ENCODE measurements around the gene RNU1-1.
"Not testable (repeated sequence)": the region's sequence is repeated elsewhere in the genome, so short reads cannot be mapped to it uniquely, and the experiment has no call there.

Gene RNU1-1

GRCh38 chr1:16514107-16515055, at the start of gene RNU1-1:
Gene RNU1-1, minus strand, starts transcription at chr1:16514285.
- peak; percentile 98 for FAIRE-seq

GRCh38 chr1:16561035-16561434, 47.0 kb upstream of the RNU1-1 start:
- not testable (repeated sequence) for FAIRE-seq

GRCh38 chr1:16560498-16560897, 46.4 kb upstream of the RNU1-1 start:
- not testable (repeated sequence) for FAIRE-seq

- not testable (repeated sequence) for FAIRE-seq
Measured at GRCh38 chr1:16559688-16560087, 45.6 kb upstream of the RNU1-1 start.

- FAIRE-seq: not testable (repeated sequence)
Measured at GRCh38 chr1:16557034-16557433, 42.9 kb upstream of the RNU1-1 start.

GRCh38 chr1:16553244-16553643, 39.2 kb upstream of the RNU1-1 start:
- not testable (repeated sequence) for FAIRE-seq

- not testable (repeated sequence) for FAIRE-seq
Measured at GRCh38 chr1:16550212-16550918, 36.3 kb upstream of the RNU1-1 start.

GRCh38 chr1:16549545-16549944, 35.5 kb upstream of the RNU1-1 start:
- FAIRE-seq: not testable (repeated sequence)

GRCh38 chr1:16547502-16548241, 33.6 kb upstream of the RNU1-1 start:
- FAIRE-seq: not testable (repeated sequence)

- not testable (repeated sequence) for FAIRE-seq
Measured at GRCh38 chr1:16545682-16546095, 31.6 kb upstream of the RNU1-1 start.

- not testable (repeated sequence) for FAIRE-seq
Measured at GRCh38 chr1:16540421-16540893, 26.4 kb upstream of the RNU1-1 start.

- FAIRE-seq: not testable (repeated sequence)
Measured at GRCh38 chr1:16537528-16537927, 23.4 kb upstream of the RNU1-1 start.

GRCh38 chr1:16536796-16537195, 22.7 kb upstream of the RNU1-1 start:
- not testable (repeated sequence) for FAIRE-seq

GRCh38 chr1:16535898-16536297, 21.8 kb upstream of the RNU1-1 start:
- not testable (repeated sequence) for FAIRE-seq

- FAIRE-seq: not testable (repeated sequence)
Measured at GRCh38 chr1:16535487-16535886, 21.4 kb upstream of the RNU1-1 start.

GRCh38 chr1:16534829-16535456, 20.9 kb upstream of the RNU1-1 start:
- not testable (repeated sequence) for FAIRE-seq

GRCh38 chr1:16534239-16534828, 20.2 kb upstream of the RNU1-1 start:
- FAIRE-seq: not testable (repeated sequence)

GRCh38 chr1:16532235-16532991, 18.3 kb upstream of the RNU1-1 start:
- not testable (repeated sequence) for FAIRE-seq

- FAIRE-seq: not testable (repeated sequence)
Measured at GRCh38 chr1:16528338-16528737, 14.3 kb upstream of the RNU1-1 start.

- FAIRE-seq: not testable (repeated sequence)
Measured at GRCh38 chr1:16525769-16526168, 11.7 kb upstream of the RNU1-1 start.

GRCh38 chr1:16521679-16522078, 7.6 kb upstream of the RNU1-1 start:
- not testable (repeated sequence) for FAIRE-seq

All from endometrium (tissue), 2 donors.